ENCODE results near the gene CCDC69.

The CCDC69 gene, protein sequence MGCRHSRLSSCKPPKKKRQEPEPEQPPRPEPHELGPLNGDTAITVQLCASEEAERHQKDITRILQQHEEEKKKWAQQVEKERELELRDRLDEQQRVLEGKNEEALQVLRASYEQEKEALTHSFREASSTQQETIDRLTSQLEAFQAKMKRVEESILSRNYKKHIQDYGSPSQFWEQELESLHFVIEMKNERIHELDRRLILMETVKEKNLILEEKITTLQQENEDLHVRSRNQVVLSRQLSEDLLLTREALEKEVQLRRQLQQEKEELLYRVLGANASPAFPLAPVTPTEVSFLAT

DNA sequence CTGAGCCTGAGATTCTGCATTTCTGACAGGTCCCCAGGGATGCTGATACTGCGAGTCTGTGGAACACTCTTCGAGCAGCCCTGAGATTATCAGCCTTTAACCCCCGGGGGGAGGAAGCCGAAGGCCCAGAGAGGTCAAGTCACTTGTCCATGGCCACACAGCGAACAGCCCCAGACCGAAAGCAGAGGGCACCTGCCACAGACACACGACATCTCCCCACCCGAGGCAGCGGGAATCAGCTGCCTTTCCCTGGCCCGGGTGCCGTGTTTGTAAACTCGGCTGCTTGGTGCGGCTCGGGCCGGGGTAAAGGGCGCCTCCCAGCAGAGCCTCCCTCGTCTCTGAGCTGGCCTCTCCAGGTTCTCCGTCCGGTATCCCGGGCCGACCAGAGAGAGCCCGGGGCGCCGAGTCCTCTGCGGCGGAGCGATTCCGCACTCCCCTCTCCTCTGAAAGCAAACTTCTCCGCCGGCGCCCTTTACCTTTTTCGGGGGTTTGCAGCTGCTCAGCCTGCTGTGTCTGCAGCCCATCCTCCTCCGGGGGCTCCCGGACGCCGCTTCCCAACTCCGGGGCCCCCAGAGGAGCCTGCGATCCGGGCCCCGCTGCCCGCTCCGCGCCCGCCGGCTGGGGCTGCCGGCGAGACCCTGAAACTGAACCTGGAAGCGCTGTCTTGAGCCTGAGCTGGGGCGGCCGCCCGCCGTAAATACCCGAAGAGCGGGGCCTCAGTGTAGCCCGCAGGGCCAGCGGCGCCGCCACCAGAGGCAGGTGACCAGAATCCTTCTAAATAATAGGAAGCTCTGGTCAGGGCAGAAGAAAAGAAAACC lies at the start of gene CCDC69:
Gene CCDC69, minus strand, starts transcription at position 646 of the 818 bp plus-strand sequence. Its CDS starts 122 bp downstream, at position 524.
- H3K4me3 ChIP-seq, result peak within 1 kb of the TSS; percentile 80 to 98 (median 92)
- peaks cover 0 to 29% (median 0%) of the 10 kb centered on the region in 11 experiments; a peak in 8 of 22 replicates for H3K36me3 ChIP-seq
- peak within 1 kb of the TSS; percentile 66 to 95 (median 90) for H3K27ac ChIP-seq
- no peaks in the 10 kb centered on the region for H3K27me3 ChIP-seq
- peaks cover 72 to 92% (median 83%) of the 10 kb centered on the region in 10 experiments for H3K4me1 ChIP-seq
- no peak for TF ChIP-seq Cebpa-rat (IDR thresholded peaks at IDR 0.05)
- H3K9me3 ChIP-seq (replicated peaks in 1 of 11), result no peaks in the 10 kb centered on the region
- H3K9ac ChIP-seq, result peak within 1 kb of the TSS; percentile 85 to 95 (median 92)
- H3K4me2 ChIP-seq, result peak within 1 kb of the TSS; percentile 86 to 99 (median 97)
- peaks cover 18 to 40% (median 24%) of the 10 kb centered on the region in 11 experiments; a peak in 17 of 22 replicates for H4K20me1 ChIP-seq

DNA sequence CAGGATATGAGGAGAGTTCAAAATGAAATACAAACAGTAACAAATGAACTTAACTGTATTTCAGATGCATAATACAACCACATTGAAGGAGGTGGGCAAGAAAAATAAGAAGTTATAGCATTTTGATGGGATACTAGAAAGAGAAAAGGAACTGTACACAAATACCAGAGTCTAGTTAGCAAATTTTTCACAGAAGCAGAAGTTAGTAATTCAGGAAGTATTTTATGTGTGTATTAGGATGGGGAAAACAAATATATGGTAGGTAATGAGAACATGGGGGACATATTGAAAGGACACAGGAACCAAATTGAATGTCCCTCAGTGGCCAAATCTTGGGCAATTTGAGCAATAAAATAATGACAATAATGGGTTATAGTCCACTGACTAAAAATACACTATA lies 47.4 kb upstream of the CCDC69 start:
- Histone ChIP-seq H3K9me3 (replicated peaks in 1 of 11) (no peaks in the 10 kb centered on the region), H3K4me3 (no peak overlapping the region), H3K9ac (no peak overlapping the region), H3K36me3 (peaks cover 38 to 56% (median 42%) of the 10 kb centered on the region in 11 experiments), H4K20me1 (peaks cover 0 to 51% (median 0%) of the 10 kb centered on the region in 11 experiments; a peak in 2 of 22 replicates), H3K4me1 (peaks cover 0 to 33% (median 0%) of the 10 kb centered on the region in 10 experiments; a peak in 6 of 20 replicates), H3K27ac (peak overlapping the region in 2 of 11 experiments; percentile 34 to 59; a peak in 4 of 22 replicates), H3K27me3 (no peaks in the 10 kb centered on the region), H3K4me2 (peak overlapping the region in 3 of 11 experiments; percentile 5 to 72 (median 66); a peak in 5 of 22 replicates)
- no peak for TF ChIP-seq Cebpa-rat (IDR thresholded peaks at IDR 0.05)

DNA sequence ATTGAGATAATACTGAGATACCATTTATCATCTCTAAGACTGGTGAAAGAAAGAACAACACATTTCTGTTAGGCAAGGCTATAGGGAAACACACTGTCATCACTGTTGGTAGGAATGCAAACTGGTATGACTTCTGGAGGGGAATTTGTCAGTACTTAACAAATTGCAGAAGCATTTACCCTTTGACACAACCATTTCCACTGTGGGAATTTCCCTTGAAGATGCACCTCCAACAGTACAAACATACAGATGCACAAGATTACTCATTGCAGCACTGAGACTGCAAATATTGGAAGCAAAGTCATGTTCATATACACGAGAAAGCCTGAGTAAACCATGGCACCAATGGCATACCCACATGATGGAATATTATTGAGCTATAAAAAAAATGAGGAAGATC lies 46.7 kb upstream of the CCDC69 start:
- Histone ChIP-seq H3K9me3 (replicated peaks in 1 of 11) (no peaks in the 10 kb centered on the region), H3K4me2 (peak overlapping the region in 3 of 11 experiments; percentile 5 to 72 (median 66); a peak in 5 of 22 replicates), H3K4me1 (peaks cover 0 to 33% (median 0%) of the 10 kb centered on the region in 10 experiments; a peak in 6 of 20 replicates), H3K36me3 (peaks cover 46 to 63% (median 49%) of the 10 kb centered on the region in 11 experiments), H4K20me1 (peaks cover 0 to 59% (median 0%) of the 10 kb centered on the region in 11 experiments; a peak in 2 of 22 replicates), H3K9ac (no peak overlapping the region), H3K4me3 (no peak overlapping the region), H3K27ac (peak overlapping the region in 2 of 11 experiments; percentile 34 to 59; a peak in 3 of 22 replicates), H3K27me3 (no peaks in the 10 kb centered on the region)
- TF ChIP-seq Cebpa-rat (IDR thresholded peaks at IDR 0.05), result no peak

DNA sequence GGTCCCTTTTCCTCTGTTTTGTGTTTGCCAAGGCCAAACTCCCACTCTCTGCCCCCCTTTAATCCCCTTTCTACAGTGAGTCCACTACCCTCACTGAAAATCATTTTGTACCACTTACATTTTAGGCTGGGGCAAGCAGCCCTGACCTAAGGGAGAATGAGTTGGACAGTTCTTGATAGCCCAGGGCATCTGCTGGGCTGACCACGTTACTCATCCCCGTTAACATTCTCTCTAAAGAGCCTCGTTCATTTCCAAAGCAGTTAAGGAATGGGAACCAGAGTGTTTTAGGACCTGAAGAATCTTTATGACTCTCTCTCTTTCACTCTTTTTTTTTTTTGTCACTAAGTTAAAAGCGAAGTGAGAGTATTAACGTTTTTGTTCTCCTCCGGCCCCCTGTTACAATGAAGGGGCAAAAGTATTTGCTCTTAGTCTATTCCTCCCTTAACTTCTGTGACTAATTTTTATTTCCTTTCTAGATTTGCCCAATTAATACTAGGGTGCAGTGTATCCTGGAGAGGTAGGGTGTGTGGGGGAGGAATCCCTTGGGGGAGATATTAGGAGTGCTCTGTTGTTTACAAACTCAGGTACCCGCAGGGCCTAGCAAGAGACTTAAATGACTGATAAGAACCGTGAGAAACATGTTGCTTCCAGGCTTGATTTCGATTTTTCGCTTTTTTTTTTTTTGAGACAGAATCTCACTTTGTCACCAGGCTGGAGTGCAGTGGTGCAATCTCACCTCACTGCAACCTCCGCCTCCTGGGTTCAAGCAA lies 43.8 kb upstream of the CCDC69 start:
- peaks cover 0 to 88% (median 0%) of the 10 kb centered on the region in 11 experiments; a peak in 4 of 22 replicates for H4K20me1 ChIP-seq
- no peak for TF ChIP-seq Cebpa-rat (IDR thresholded peaks at IDR 0.05)

DNA sequence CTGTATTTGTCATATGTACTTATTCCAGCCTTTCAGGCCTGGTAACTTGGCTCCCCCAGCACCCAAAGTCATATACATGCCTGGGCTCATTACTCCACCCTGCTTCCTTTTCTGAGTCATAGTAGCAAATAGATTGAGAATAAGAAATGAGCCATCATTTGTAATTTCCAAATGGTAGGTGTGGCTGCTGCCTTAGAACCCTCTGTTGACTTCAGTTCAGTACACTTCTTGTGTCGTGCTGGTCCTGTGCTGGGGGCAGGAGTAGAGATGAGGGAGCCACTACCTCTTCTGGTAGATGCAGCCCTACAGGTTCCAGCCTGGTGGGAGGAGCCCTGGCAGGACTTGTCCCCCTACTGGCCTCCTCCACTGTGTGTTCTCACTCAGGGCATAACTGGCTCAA lies 40.2 kb upstream of the CCDC69 start:
- H3K36me3 ChIP-seq, result peaks cover 76 to 99% (median 92%) of the 10 kb centered on the region in 11 experiments
- no peak for TF ChIP-seq Cebpa-rat (IDR thresholded peaks at IDR 0.05)

More for the DNA sequence above, 43.8 kb upstream of the CCDC69 start:
- Histone ChIP-seq H3K27me3 (no peaks in the 10 kb centered on the region), H3K27ac (no peak overlapping the region), H3K9me3 (replicated peaks in 1 of 11) (no peaks in the 10 kb centered on the region), H3K36me3 (peaks cover 64 to 92% (median 78%) of the 10 kb centered on the region in 11 experiments), H3K9ac (no peak overlapping the region), H3K4me3 (no peak overlapping the region), H3K4me1 (peaks cover 0 to 54% (median 0%) of the 10 kb centered on the region in 10 experiments; a peak in 7 of 20 replicates), H3K4me2 (no peak overlapping the region)

DNA sequence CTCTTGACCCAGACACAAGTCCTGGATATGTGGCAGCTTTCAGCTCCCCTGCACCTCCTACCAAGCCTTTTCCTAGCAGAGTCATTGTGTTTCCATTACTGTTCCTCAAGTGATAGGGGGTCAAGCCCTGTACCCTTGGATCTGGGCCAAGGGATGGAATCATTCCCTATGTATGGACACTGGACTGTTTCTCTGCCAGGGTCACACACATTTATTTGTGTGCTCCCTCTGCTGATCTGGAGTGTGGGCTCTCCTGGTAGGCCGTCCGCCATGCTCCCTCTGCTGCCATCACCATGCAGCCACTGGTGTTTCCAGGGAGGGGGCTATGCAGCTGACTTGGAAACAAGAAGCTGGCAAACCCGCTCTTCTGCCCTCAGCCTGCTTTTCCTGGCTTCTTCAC lies 38.6 kb upstream of the CCDC69 start:
- Histone ChIP-seq H3K9me3 (replicated peaks in 1 of 11) (no peaks in the 10 kb centered on the region), H3K36me3 (peaks cover 62 to 84% (median 77%) of the 10 kb centered on the region in 11 experiments), H4K20me1 (peaks cover 0 to 98% (median 0%) of the 10 kb centered on the region in 11 experiments; a peak in 7 of 22 replicates), H3K4me3 (no peak overlapping the region), H3K4me1 (peaks cover 10 to 45% (median 18%) of the 10 kb centered on the region in 10 experiments), H3K4me2 (no peak overlapping the region), H3K27ac (no peak overlapping the region), H3K9ac (no peak overlapping the region), H3K27me3 (no peaks in the 10 kb centered on the region)
- no peak for TF ChIP-seq Cebpa-rat (IDR thresholded peaks at IDR 0.05)

More for the DNA sequence above, 40.2 kb upstream of the CCDC69 start:
- H3K9me3 ChIP-seq (replicated peaks in 1 of 11), result no peaks in the 10 kb centered on the region
- no peak overlapping the region for H3K4me3 ChIP-seq
- H4K20me1 ChIP-seq, result peaks cover 0 to 99% (median 0%) of the 10 kb centered on the region in 11 experiments; a peak in 6 of 22 replicates
- H3K9ac ChIP-seq, result no peak overlapping the region
- H3K27ac ChIP-seq, result peak overlapping the region in 2 of 11 experiments; percentile 33 to 40; a peak in 3 of 22 replicates
- H3K27me3 ChIP-seq, result no peaks in the 10 kb centered on the region
- peak overlapping the region in 4 of 11 experiments; percentile 28 to 48 (median 46); a peak in 7 of 22 replicates for H3K4me2 ChIP-seq
- peaks cover 0 to 30% (median 2%) of the 10 kb centered on the region in 10 experiments; a peak in 11 of 20 replicates for H3K4me1 ChIP-seq

DNA sequence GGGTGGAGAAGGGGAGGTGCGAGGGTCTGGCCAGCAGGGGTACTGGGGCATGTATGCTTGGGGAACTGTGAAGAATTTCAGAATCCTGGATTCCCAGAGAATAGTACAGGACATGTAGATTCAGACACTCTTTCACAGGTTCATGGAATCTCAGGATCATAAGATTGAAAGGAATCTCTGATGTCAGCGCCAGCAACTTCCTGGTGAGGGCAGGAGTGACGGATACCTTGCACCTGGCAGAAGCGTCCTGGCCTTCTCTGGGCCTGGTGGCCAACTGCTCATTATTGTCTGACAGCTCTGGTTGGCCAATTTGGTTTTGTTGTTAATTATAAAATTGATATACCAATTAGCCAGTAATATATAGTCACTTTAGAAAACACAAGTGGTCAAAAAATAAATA lies 36.0 kb upstream of the CCDC69 start:
- H3K4me2 ChIP-seq, result peak overlapping the region in 1 of 11 experiments; percentile 89; a peak in 2 of 22 replicates
- no peak overlapping the region for H3K9ac ChIP-seq
- TF ChIP-seq Cebpa-rat (IDR thresholded peaks at IDR 0.05), result no peak
- peaks cover 36 to 71% (median 44%) of the 10 kb centered on the region in 10 experiments for H3K4me1 ChIP-seq
- peaks cover 0 to 82% (median 0%) of the 10 kb centered on the region in 11 experiments; a peak in 6 of 22 replicates for H4K20me1 ChIP-seq
- no peak overlapping the region for H3K27ac ChIP-seq
- H3K4me3 ChIP-seq, result no peak overlapping the region
- no peaks in the 10 kb centered on the region for H3K27me3 ChIP-seq
- peaks cover 40 to 62% (median 51%) of the 10 kb centered on the region in 11 experiments for H3K36me3 ChIP-seq
- H3K9me3 ChIP-seq (replicated peaks in 1 of 11), result no peaks in the 10 kb centered on the region

DNA sequence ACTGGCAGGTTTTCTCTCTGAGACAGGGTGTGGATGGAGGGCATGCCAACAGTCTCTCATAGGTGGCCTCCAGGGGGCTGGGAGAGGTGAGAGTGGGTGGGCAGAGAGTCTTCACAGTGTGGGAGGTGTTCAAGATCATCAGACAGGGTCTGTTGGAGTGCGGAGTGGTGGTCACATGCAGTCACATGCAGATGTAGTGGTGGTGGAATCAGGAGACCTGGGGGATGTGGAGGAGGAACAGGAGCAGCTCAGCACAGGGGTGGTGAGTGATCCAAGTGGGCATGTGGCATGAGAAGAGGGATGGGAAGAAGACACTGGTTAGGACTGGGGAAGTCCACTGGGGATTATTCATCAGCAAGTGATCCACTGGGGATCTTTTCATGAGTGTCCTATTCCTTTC lies 34.9 kb upstream of the CCDC69 start:
- Histone ChIP-seq H3K4me3 (no peak overlapping the region), H4K20me1 (peaks cover 0 to 77% (median 0%) of the 10 kb centered on the region in 11 experiments; a peak in 6 of 22 replicates), H3K27me3 (no peaks in the 10 kb centered on the region), H3K9ac (peak overlapping the region in 3 of 11 experiments; percentile 45 to 57 (median 50); a peak in 2 of 22 replicates), H3K9me3 (replicated peaks in 1 of 11) (no peaks in the 10 kb centered on the region), H3K4me2 (peak overlapping the region in 10 of 11 experiments; percentile 89 to 99 (median 98); a peak in 19 of 22 replicates), H3K36me3 (peaks cover 33 to 53% (median 41%) of the 10 kb centered on the region in 11 experiments), H3K27ac (peak overlapping the region in 8 of 11 experiments; percentile 15 to 84 (median 72); a peak in 12 of 22 replicates), H3K4me1 (peaks cover 47 to 72% (median 54%) of the 10 kb centered on the region in 10 experiments)
- TF ChIP-seq Cebpa-rat (IDR thresholded peaks at IDR 0.05), result no peak

Data from BLaER1 treated with 17β-estradiol and CSF1 and Interleukin-3, amounts not matched to agents 10 nM and 100 nM (cell line).